Activated naive CD8-positive, alpha-beta T cell treated with anti-CD3 and anti-CD28 coated beads, Interleukin-2, amount 10 ng/mL, durations not matched to agents 7 days and 5 days (primary cell): Measurements from ENCODE around the gene KRT84. TPM values are rescaled to one million over a fixed set of nuclear protein-coding genes. Genes with fewer than 3 reads are reported as not detected.
"Not testable (repeated sequence)": the region's sequence is repeated elsewhere in the genome, so short reads cannot be mapped to it uniquely, and the experiment has no call there.

Experiments used
- ATAC-seq: fragments of 150-1000 bp; cut with Tn5 transposase; one replicate; pipeline ENCODE4 v1.10.0; 2021; ENCODE audit warnings: low read depth, moderate library complexity
- POLR2A ChIA-PET: fragments of 350-600 bp; sonication (Branson Sonifier 250); formaldehyde crosslinking; loops from one replicate; lab custom pipeline; 2021; ENCODE audit warnings: antibody characterized with exemption; lab: Charles Lee
- DNase-seq: peaks from one replicate; pipeline ENCODE4 v3.0.0; 2021
- H3K27ac Mint-ChIP-seq: one replicate; pipeline ENCODE4 v1.8.0; 2022; ENCODE audit warnings: mild to moderate bottlenecking, mixed read lengths
- H3K27me3 Mint-ChIP-seq: one replicate; pipeline ENCODE4 v1.8.0; 2022; ENCODE audit warnings: mild to moderate bottlenecking, moderate library complexity, mixed read lengths
- H3K36me3 Mint-ChIP-seq: one replicate; pipeline ENCODE4 v1.8.0; 2021; ENCODE audit warnings: mild to moderate bottlenecking, mixed read lengths
- H3K4me1 Mint-ChIP-seq: one replicate; pipeline ENCODE4 v1.8.0; 2021; ENCODE audit warnings: mixed read lengths
- H3K4me3 Mint-ChIP-seq: one replicate; pipeline ENCODE4 v1.8.0; 2022; ENCODE audit warnings: mild to moderate bottlenecking, moderate library complexity, mixed read lengths
- H3K9me3 Mint-ChIP-seq: one replicate; pipeline ENCODE4 v1.8.0; 2021; ENCODE audit warnings: mixed read lengths
- total RNA-seq, 2 experiments: library from RNA; stranded (reverse); gene quantifications; one replicate each; pipeline ENCODE4 v1.2.3, GENCODE V29; 2021

The KRT84 gene
- total RNA-seq, 2 experiments from 2014 or later: not detected

DNA sequence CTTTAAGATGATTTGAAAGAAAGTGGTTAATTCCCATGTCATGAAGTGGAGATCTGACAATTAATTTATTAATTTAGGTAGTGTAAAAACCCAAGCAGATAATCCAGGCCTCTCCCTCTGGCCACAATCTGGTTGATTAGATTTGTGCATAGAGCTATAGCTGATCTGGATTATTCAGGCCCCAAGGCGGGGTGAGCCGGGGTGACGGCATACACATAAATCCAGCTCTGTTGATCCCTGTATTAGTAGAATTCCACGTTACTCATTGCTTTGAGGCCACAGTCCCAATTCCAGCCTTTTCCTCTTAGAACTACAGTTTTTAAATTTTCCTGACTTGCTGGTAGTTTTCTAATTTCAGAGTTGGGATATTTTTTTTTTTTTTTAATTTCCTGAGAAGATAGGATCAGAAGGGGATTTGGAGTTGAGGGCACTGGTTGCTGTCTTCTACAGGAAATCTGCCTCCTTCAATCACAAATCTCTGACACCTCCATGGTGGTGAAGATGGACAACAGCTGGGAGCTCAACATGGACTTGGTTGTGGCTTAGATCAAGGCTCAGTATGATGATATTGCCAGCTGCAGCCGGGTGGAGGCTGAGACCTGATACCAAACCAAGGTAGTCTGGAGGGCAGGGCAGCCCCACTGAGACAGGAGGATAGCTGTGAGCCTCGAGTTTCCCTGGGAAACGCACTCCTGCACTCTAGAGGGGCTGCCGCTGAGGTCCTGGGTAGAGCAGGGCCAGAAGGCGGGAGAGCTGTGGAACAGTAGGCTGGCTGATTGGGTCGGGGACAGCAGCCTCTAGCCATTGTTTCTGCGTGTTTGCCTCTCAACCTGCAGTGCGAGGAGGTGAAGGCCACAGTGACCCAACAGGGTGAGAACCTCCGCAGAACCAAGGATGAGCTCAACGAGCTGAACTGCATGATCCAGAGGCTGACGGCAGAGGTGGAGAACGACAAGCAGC is 37.6 kb downstream of the KRT84 start:
- Mint-ChIP-seq H3K4me3 (no peak overlapping the region), H3K4me1 (peaks cover 11% of the 10 kb centered on the region), H3K9me3 (no peaks in the 10 kb centered on the region), H3K36me3 (no peaks in the 10 kb centered on the region), H3K27me3 (peaks cover 19% of the 10 kb centered on the region), H3K27ac (no peak overlapping the region)
- ATAC-seq (no peak), DNase-seq (no peak)
- POLR2A ChIA-PET: interaction anchor here (0.6 to 1.1 kb wide), 2 partner anchors 28 to 389 kb away, joined by 3 read pairs; no protein-coding TSS in a partner anchor

DNA sequence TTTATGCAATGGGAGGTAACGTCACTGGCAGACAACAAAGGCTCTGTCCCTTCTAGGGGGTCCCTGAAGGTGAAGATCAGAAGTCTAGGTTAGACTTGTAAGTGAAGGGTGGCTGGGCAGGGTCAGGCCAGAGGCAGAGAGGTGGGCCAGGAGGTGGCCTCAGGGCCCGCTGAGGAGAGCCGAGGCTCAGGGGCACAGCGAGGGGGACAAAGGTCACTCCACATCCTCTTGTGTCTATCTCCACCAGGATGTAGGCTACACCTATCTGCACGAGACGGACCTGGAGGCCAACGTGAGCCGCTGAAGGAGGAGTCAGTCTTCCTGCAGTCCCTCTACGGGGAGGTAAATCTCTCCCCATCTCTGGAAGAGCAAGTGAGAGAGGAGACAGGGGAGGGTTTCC is 38.4 kb downstream of the KRT84 start:
- DNase-seq: no peak
- Mint-ChIP-seq H3K27ac (no peak overlapping the region), H3K9me3 (no peaks in the 10 kb centered on the region), H3K36me3 (no peaks in the 10 kb centered on the region), H3K4me1 (peaks cover 7% of the 10 kb centered on the region), H3K4me3 (no peak overlapping the region), H3K27me3 (peaks cover 17% of the 10 kb centered on the region)
- ATAC-seq: no peak
- POLR2A ChIA-PET: interaction anchor here (1.1 kb wide), 1 partner anchor 28 kb away, joined by 3 read pairs; no protein-coding TSS in a partner anchor

GRCh38 chr12:52346593-52346992 is 38.9 kb downstream of the KRT84 start:
- peaks cover 17% of the 10 kb centered on the region for H3K27me3 Mint-ChIP-seq
- H3K4me3 Mint-ChIP-seq: no peak overlapping the region
- no peak for ATAC-seq
- POLR2A ChIA-PET: no interaction called here
- no peak for DNase-seq
- H3K9me3 Mint-ChIP-seq: no peaks in the 10 kb centered on the region
- H3K36me3 Mint-ChIP-seq: no peaks in the 10 kb centered on the region
- H3K4me1 Mint-ChIP-seq: peaks cover 4% of the 10 kb centered on the region
- no peak overlapping the region for H3K27ac Mint-ChIP-seq

GRCh38 chr12:52345041-52345440 is 40.4 kb downstream of the KRT84 start:
- H3K27me3 Mint-ChIP-seq: peaks cover 15% of the 10 kb centered on the region
- POLR2A ChIA-PET, ATAC-seq, DNase-seq, H3K9me3 Mint-ChIP-seq, H3K4me3 Mint-ChIP-seq, H3K4me1 Mint-ChIP-seq, H3K27ac Mint-ChIP-seq, H3K36me3 Mint-ChIP-seq: not testable (repeated sequence)

DNA sequence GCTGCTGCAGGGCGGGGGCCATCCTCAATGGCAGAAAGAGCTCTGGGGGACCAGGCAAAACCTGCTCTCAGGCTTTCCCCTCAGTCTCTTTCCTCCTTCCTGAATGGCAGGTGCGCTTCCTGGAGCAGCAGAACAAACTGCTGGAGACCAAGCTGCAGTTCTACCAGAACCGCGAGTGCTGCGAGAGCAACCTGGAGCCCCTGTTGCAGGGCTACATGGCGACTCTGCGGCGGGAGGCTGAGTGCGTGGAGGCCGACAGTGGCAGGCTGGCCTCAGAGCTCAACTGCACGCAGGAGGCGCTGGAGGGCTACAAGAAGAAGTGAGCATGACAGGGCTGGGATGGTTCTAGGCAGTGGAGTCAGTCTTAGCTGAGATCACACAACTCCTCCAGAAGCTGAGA is 41.3 kb downstream of the KRT84 start:
- H3K4me1 Mint-ChIP-seq: no peaks in the 10 kb centered on the region
- POLR2A ChIA-PET: no interaction called here
- H3K4me3 Mint-ChIP-seq: no peak overlapping the region
- DNase-seq (no peak), ATAC-seq (no peak)
- no peaks in the 10 kb centered on the region for H3K36me3 Mint-ChIP-seq
- no peaks in the 10 kb centered on the region for H3K9me3 Mint-ChIP-seq
- no peak overlapping the region for H3K27ac Mint-ChIP-seq
- H3K27me3 Mint-ChIP-seq: peaks cover 16% of the 10 kb centered on the region

DNA sequence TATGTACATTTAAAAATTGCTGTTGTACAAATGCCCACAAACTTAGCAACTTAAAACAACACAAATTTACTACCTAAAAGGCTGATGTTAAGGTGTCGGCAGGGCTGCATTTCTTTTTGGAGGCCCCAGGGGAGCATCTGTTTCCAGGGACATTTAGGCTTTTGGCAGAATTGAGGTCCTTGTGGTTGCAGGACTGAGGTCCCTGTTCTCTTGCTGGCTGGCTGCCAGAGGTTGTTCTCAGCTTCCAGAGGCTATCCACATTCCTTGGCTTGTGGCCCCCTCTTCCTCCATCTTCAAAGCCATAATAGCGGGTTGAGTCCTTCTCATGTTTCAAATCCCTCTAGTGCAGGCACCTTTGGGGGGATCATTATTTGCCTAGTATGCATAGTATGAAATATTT is 41.9 kb downstream of the KRT84 start:
- H3K36me3 Mint-ChIP-seq: no peaks in the 10 kb centered on the region
- DNase-seq (no peak), ATAC-seq (no peak)
- POLR2A ChIA-PET: no interaction called here
- H3K9me3 Mint-ChIP-seq: no peaks in the 10 kb centered on the region
- no peak overlapping the region for H3K27ac Mint-ChIP-seq
- H3K4me3 Mint-ChIP-seq: no peak overlapping the region
- no peaks in the 10 kb centered on the region for H3K4me1 Mint-ChIP-seq
- H3K27me3 Mint-ChIP-seq: peaks cover 13% of the 10 kb centered on the region

- H3K27ac Mint-ChIP-seq: no peak overlapping the region
- no peaks in the 10 kb centered on the region for H3K4me1 Mint-ChIP-seq
- no peaks in the 10 kb centered on the region for H3K9me3 Mint-ChIP-seq
- POLR2A ChIA-PET: no interaction called here
- DNase-seq: no peak
- H3K27me3 Mint-ChIP-seq: peaks cover 14% of the 10 kb centered on the region
- ATAC-seq: no peak
- no peak overlapping the region for H3K4me3 Mint-ChIP-seq
- H3K36me3 Mint-ChIP-seq: no peaks in the 10 kb centered on the region
These were observed 42.5 kb downstream of the KRT84 start for GRCh38 chr12:52342781-52343490.

GRCh38 chr12:52341066-52341580 is 44.3 kb downstream of the KRT84 start:
- POLR2A ChIA-PET: no interaction called here

DNA sequence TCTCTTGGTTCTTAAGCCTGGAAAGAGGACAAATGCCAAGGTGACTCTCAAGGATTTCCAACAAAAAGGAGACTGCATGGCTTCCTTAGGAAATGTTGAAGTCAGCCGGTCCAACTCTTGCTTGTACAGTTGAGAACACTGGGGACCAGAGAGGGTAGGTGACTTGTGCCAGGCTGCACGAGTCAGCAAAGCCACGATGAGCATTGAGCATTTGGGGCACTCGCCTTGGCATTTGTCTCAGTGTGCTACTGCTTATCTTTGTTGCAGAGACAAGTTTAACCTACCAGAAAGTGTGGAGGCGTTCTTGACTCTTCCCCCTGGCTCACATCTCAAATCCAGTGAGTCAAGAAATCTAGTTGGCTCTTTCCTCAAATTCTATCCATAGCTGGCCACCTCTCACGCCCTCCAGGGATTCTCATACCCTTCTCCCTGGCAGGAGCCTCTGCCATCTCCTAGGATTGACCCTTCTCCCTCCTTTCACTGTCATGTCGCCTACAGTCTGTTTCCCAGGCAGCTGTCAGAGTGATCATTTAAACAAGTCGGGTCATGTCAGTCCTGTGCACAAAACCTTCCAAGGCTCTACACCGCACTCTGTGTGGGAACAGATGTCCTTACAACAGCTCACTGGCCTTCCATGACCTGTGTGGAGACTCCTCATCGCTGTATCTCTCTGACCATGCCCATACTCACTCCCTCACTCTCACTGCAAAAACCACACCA is 47.1 kb downstream of the KRT84 start:
- H3K9me3 Mint-ChIP-seq: peaks cover 3% of the 10 kb centered on the region
- peaks cover 20% of the 10 kb centered on the region for H3K27me3 Mint-ChIP-seq
- ATAC-seq: no peak
- H3K36me3 Mint-ChIP-seq: peaks cover 3% of the 10 kb centered on the region
- DNase-seq: no peak
- no peak overlapping the region for H3K4me3 Mint-ChIP-seq
- no peak overlapping the region for H3K27ac Mint-ChIP-seq
- H3K4me1 Mint-ChIP-seq: peaks cover 3% of the 10 kb centered on the region
- POLR2A ChIA-PET: no interaction called here

More at GRCh38 chr12:52341066-52341580, 44.3 kb downstream of the KRT84 start:
- Mint-ChIP-seq H3K9me3 (peaks cover 3% of the 10 kb centered on the region), H3K27me3 (peaks cover 18% of the 10 kb centered on the region), H3K4me3 (no peak overlapping the region), H3K4me1 (peaks cover 3% of the 10 kb centered on the region), H3K36me3 (peaks cover 3% of the 10 kb centered on the region), H3K27ac (no peak overlapping the region)
- no peak for ATAC-seq
- DNase-seq: no peak

- ATAC-seq (no peak), DNase-seq (no peak)
- Mint-ChIP-seq H3K27me3 (peaks cover 23% of the 10 kb centered on the region), H3K36me3 (peaks cover 3% of the 10 kb centered on the region), H3K4me1 (peaks cover 3% of the 10 kb centered on the region), H3K9me3 (peaks cover 3% of the 10 kb centered on the region), H3K27ac (no peak overlapping the region), H3K4me3 (no peak overlapping the region)
- POLR2A ChIA-PET: no interaction called here
These were observed 48.4 kb downstream of the KRT84 start for GRCh38 chr12:52337054-52337453.

DNA sequence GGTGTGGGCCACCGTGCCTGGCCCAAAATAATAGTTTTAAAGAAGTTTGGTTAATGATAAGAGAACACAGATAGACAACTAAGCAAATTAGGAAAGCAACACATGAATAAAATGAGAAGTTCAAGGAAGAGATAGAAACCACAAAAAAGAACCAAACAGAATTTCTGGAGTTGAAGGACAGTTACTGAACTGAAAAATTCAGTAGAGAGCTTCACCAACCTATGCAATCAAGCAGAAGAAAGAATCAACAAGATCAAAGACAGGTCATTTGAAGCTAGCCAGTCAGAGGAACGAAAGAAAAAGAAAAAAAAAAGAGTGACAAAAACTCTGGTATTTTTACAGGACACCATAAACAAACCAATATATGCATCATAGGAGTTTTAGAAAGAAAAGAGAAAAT is 48.8 kb downstream of the KRT84 start:
- ATAC-seq: no peak
- H3K4me3 Mint-ChIP-seq: no peak overlapping the region
- peaks cover 3% of the 10 kb centered on the region for H3K36me3 Mint-ChIP-seq
- peaks cover 6% of the 10 kb centered on the region for H3K4me1 Mint-ChIP-seq
- no peak overlapping the region for H3K27ac Mint-ChIP-seq
- no peak for DNase-seq
- peaks cover 23% of the 10 kb centered on the region for H3K27me3 Mint-ChIP-seq
- H3K9me3 Mint-ChIP-seq: peaks cover 3% of the 10 kb centered on the region
- POLR2A ChIA-PET: interaction anchor here (0.7 kb wide), 1 partner anchor 211 kb away, joined by 7 read pairs; no protein-coding TSS in a partner anchor

GRCh38 chr12:52335598-52336262 is 49.7 kb downstream of the KRT84 start:
- H3K27ac Mint-ChIP-seq: no peak overlapping the region
- no peak for ATAC-seq
- no peak overlapping the region for H3K4me3 Mint-ChIP-seq
- H3K9me3 Mint-ChIP-seq: peaks cover 3% of the 10 kb centered on the region
- POLR2A ChIA-PET: interaction anchor here (0.7 kb wide), 1 partner anchor 212 kb away, joined by 7 read pairs; no protein-coding TSS in a partner anchor
- DNase-seq: no peak
- H3K27me3 Mint-ChIP-seq: peaks cover 23% of the 10 kb centered on the region
- H3K36me3 Mint-ChIP-seq: peaks cover 3% of the 10 kb centered on the region
- H3K4me1 Mint-ChIP-seq: peaks cover 6% of the 10 kb centered on the region
